Stimulated activated CD8-positive, alpha-beta memory T cell treated with anti-CD3 and anti-CD28 coated beads, Interleukin-12 subunit alpha, Interleukin-12 subunit beta, amount 100 ng/mL, for 4 hours (primary cell): ENCODE data around the gene IGSF21.

Experiments used
- DNase-seq: peaks from one replicate; pipeline ENCODE4 v3.0.0-alpha.2; 2020; ENCODE audit warnings: low read depth

IGSF21 gene

GRCh38 chr1:18107369-18108298 lies at the start of gene IGSF21:
Gene IGSF21, plus strand, starts transcription at chr1:18107798. Its CDS starts 331 bp downstream, at chr1:18108129.
- no peak for DNase-seq

DNA sequence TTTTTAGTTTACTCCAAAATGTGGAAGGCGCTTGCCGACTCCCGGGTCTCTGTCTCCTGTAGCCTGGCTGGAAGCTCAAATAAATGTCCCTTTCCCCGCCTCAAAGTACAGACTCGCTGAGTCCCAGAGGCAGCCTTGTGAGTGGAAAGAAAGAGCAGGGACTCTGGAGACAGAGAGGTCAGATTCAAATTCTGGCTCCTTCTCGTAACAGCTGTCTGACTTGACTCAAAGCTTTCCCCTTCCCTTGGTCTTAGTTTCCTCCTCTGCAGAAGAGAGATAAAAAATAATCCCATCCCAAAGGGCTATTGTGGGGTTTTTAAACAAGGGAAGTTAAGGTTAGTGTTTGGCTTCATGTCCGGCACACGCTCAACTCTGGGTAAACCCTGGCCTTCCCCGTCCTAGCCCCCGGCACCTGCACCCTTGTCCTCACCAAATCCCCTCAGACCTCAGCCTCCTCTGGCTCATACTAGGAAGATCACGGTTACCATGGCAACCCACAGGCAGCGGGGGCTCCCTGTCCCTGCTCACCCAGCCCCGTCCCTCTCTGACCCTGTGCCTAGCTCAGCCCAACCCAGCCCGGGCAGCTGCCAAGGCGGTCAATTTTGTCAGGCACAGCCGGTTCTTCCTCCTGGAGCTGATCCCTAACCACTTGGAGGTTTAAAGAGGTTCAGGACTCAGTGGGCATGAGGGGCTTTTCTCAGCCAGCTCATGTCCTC lies 49.2 kb upstream of the IGSF21 start:
- no peak for DNase-seq

GRCh38 chr1:18058981-18059605 lies 48.5 kb upstream of the IGSF21 start:
- DNase-seq = no peak

- no peak for DNase-seq
Measured at GRCh38 chr1:18060366-18060765, 47.2 kb upstream of the IGSF21 start.

- no peak for DNase-seq
Measured at GRCh38 chr1:18062185-18062584, 45.4 kb upstream of the IGSF21 start.

DNA sequence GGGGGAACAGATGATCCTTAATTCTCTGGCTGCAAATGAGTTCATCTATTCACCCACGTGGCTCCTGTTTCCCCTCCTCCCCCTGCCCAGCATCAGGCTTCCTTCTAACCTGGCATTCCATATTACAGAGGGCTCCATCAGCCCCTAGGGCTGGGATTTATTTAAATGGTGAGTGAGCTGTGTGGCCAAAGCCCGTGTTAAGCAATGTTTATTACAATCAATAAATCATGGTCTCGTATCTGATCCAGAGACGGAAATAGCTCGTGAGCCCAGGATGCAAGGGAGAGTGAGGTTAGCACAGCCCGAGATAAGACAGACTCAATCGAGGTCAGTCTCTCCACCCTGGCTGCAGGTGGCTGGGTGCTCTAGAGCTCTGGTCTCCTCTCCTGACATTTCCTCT lies 43.1 kb upstream of the IGSF21 start:
- DNase-seq = no peak

- no peak for DNase-seq
Measured at GRCh38 chr1:18066576-18066975, 41.0 kb upstream of the IGSF21 start.

GRCh38 chr1:18069903-18070302 lies 37.7 kb upstream of the IGSF21 start:
- DNase-seq = no peak

DNA sequence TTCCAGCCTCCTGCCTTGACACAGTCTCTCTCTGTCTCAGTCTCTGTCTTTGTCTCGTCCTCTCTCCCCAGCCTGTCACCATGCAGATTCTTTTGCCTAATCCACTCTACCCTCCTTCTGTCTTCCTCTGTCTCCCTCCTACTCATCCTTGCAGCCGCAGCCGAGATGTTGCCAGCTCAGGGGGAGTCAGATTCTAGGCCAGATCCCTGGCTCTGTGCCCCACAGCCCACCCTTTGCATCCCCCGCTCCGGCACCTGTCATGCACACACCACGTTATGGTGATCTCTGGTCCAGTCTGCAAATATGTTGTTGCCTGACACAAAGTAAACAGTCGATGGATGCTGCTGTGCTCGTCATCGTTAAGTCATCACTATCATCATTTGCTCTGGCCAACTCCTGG lies 35.5 kb upstream of the IGSF21 start:
- no peak for DNase-seq

DNA sequence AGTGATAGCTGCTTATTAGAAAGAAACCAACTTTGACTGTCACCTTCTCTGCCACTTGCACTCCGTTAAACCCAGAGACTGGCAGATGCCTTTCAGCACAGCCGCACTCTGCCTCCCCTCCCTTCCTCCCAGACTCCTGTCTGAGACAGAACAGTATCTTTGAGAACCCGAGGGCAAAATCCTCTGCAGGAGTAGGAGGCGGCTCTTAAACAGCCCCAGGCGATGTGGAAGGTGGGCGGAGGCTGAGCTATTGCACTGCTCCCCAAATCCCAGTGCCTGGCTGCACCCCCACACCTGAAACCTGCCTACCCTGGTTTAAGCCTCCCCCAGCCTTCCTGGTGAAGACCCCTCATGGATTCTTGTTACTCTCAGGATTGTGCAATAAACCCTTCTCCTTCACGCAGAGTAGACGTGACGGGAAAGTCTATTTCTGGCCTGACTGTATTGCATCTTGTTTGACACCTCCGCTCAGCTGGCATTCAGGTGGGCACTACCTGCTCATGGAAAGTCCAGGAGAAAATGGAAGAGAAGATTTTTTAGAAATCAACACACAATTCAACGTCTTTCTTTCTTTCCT lies 34.4 kb upstream of the IGSF21 start:
- no peak for DNase-seq

DNA sequence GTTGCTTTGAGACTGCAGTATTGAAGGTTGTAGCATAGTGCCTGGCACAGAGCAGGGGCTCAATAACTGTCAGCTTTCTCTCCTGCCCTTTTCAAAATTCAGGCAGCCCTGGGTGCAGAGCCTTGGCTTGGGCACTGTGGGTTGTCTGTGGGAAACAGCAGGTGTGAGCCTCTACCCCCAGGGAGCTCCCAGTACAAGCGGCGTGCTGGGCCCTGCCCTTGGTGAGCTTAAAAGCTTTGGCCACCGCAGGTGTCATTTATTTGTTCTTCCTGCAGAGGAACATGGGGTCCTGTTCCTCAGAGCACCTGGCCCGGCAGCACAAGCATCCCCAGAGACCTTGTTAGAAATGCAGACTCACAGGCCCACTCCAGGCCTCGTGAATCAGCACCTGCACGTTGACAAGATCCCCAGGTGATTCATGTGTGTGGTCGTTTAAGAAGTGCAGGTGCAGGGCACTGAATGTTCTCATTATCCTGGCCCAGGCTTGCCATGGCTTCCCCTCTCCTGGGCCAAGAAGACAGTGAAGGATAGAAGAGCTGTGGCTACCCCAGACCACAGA lies 29.9 kb upstream of the IGSF21 start:
- no peak for DNase-seq

DNA sequence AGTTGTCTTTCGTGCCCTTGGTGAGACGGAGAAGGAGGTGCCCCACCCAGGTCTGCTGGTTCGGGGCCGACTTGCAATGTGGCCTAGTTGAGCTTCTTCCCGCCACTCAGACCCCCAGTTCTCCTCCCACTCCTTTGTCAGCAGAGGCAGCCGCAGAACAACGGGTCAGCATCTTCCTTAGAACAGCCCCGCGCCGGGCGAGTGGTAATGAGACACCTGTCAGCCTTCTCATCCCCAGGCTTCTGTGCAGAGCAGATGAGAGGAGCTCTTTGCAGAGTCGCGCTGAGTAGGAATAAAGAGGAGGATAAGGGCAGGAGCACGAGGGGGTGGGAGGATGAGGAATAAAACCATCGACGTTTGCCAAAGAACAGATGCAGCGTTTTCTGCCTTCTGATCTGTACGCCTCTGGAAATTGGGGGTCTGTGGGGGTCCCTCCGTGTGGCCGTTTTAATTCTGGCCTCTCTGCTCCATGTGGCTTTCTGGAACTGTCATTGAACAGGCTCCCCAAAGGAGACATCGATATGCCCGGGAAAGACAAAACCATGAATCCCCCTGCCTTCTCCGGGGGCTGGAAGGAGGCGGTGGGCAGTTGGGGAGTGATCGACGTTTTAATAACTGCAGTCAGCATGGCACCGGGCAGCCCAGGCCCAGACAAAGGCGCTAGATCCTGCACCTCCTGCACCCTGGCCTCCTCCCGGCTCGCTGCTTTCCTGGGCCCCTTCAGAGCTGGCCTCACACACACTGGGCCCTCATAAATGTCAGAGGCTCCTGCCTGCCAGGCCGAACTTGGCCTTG lies 27.5 kb upstream of the IGSF21 start:
- no peak for DNase-seq

- DNase-seq = no peak
Measured at GRCh38 chr1:18085387-18086074, 22.1 kb upstream of the IGSF21 start.

DNA sequence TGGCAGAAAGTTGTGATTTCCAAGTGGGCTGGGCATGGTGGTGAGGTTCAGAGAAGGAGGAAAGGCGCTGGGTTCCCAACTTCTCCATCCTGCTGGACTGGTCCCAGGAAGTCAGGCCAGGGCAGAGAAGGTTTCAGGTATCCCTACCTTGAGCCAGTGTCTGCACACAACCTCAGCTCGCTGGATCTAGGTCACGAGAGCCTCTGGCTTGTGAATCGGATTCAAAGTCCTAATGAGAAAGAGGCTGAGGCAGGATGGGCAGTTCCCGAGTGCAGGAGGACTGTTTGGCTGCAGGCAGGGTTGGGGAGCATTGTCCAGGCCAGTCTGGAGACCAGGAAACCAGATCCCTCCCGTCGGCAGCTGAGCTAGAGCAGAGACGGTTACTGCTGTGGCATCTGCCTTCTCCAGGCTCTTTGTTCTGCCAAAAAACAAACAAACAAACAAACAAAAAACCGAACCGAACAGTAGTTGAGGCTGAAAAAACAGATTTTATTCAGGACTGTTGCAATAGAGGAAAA lies 19.5 kb upstream of the IGSF21 start:
- no peak for DNase-seq

DNA sequence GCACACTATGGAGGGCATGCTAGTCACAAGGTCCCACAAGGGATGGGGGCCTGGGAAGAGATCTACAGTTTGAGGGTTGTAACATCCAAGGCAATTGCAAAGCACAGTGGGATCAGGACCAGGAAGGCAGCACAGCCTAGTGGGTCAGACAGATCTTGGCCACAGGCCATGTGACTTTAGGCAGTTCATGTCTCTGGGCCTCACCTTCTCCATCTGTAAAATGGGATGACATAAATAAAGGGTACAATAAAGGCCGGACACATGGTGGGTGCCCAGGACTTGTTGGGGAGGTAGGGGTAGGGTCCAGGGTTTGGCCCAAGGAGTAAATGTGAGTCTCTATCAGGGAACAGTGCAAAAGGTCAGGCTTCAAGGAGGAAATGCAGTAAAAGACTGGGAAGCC lies 18.1 kb upstream of the IGSF21 start:
- no peak for DNase-seq

GRCh38 chr1:18090636-18091035 lies 17.0 kb upstream of the IGSF21 start:
- no peak for DNase-seq

DNA sequence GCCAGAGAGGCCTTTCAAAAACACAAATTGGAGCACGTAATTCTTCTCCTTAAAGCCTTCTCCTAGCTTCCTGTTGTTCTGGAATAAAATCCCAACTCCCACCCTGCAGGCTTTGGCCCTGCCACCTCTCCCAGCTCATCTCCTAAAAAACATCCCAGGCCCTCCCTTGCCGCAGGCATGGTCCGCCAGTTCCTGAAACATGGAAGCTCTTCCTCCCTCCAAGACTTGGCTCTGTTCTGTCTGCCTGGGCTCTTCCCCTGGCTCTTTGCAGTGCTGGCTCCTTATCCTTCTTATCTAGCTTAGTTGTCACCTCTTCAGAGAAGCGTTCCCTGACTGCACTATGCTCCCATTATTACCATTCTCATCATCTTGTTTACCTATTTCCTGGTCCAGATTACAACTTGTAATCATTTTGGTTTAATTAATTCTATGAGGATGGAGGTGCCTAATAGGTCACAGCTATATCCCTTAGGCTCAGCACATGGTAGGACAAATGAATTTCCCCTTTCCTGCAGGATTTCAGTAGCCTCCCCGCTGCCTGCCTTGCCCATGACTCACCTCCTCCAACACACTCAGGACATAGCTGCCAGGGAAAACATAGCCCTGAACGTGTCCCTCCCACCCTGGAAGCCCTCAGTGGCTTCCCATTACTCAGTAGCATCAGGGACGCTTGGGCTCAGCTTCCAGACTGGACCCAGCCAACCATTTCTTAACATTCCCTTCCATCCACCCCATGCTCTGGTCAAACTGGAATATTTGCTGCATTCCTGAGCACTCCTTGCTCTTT lies 15.7 kb upstream of the IGSF21 start:
- no peak for DNase-seq

- DNase-seq = no peak
Measured at GRCh38 chr1:18093193-18093592, 14.4 kb upstream of the IGSF21 start.

- DNase-seq = no peak
Measured at GRCh38 chr1:18093646-18094045, 14.0 kb upstream of the IGSF21 start.

DNA sequence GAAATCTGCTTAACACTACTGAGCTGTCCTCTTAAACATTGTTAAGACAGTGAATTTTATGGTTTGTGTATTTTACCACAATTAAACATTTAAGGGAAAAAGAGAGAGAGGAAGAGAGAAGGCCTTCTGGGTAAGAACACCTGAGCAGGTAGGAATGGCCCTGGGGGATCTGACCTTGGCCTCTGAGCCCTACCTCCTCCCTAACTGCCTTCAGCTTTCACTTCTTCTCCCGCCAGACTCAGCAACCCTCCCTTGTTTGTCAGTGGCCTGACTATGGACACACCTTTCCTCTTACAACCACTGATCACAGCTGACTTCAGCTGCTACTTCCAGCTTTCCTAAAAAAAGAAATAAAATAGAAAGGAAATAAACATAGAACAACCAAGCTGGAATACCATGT lies 13.5 kb upstream of the IGSF21 start:
- no peak for DNase-seq
